GM12874 (cell line): ENCODE results near the gene PMFBP1.

ENCODE experiments used
- CTCF ChIP-seq: IDR thresholded peaks from 2 replicates; pipeline ENCODE4 v1.5.1; 2011; ENCODE audit warnings: low read depth, mild to moderate bottlenecking, control low read depth, low read length, moderate library complexity; ENCODE audit not compliant: insufficient read depth

The PMFBP1 gene

GRCh38 chr16:72112452-72112792, 59.5 kb downstream of the PMFBP1 start:
- no peak for TF ChIP-seq CTCF

DNA sequence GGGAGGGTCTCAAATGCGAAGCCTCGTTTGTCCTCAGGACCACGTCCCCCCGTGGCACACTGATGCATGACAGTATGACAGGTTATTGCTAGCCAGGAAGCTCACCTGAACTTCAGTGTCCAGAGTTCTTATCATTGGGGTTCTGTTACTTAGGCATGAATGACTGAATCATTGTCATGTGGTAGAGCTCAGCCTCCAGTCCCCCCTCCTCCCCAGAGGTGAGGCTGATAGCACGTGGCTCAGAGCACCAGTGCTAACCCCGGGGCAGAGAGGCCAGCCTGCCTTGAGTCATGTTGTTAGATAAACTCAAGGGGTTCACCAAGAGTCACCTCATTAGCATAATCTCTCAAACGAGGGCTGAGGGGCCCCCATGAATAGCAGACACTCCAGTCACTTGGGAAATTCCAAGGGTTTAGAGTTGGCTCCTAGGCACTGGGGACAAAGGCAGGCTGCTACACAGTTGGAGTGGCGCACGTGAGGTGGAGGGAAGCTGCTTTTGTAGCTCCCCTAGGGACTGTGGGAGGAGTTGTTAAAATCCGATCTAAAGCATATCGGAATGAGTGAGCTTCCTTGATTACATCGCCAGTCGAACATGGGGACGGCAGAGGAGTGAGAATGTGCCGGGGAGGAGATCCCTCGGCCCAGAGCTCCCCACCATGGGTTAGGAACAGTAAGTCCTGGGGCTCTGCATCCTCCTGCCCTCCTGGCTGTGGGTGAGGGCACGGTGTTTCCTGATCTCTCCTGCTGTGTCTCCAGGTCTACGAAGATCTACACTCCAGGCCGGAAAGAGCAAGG, 60.1 kb downstream of the PMFBP1 start:
- no peak for TF ChIP-seq CTCF

DNA sequence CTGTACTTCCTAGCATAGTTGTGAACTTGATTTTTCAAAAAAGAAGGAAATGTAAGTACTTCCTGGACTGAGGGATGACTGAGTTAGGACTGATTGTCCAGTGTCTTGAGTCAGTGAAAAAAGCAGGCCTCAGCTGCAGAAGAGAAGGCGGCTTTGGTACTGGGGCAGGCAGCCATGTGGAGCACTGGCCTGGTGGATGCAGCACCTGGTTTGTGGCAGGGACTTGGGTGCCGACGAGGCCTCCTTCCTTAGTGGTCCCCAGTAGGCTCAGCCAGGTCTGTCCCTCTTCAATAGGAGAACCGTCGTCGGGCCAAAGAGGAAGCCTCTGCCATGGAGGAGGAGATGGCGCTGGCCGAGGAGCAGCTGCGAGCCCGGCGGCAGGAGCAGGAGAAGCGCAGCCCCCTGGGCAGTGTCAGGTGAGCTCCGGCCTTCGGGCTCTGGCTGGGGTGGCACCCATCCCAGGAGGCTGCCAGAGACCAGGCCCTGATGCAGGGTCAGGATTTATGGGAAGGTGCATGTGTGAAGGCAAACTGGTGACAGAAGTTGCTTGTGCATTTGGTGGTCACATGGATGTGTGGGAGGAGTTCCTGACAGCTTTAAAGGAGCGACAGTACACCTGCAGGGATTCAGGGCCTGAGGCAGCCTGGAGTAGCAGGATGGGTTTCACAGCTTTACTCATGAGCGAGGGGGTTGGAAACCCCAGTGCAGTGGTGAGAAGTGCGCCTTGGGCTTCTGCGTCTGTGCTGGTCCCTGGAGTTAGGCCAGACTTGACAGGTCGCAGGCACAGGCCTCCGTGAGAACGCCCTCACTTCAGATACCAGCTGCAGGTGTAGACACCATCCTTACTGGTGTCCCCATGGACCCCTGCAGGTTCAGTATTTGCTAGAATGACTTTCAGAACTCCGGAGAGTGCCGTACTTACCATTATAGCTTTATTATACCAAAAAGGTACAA, 61.0 kb downstream of the PMFBP1 start:
- TF ChIP-seq CTCF, result no peak

DNA sequence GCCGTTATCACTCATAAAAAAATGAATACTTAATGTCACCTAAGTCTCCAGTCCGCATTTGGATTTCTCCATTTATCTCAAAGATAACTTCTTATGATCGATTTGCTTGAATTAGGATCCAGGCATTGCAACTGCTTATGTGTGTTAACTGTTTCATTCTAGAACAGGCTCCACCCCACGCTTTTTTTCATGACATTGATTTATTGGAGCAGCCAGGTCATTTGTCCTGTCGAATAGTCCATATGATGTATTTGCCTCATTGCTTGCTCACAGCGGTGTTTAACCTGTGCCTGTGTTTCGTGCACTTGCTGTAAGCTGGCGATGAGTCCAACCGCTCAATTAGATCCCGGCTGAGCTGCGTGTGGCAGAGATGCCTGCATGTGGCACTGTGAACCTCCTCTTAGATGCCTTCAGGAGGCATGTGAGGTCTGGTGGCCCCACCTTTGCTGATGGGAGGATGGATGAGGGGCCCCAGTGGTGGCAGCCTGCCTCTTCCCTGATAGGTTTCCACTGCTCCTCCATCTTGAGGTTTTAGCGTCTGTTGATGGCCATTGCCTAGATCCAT, 61.9 kb downstream of the PMFBP1 start:
- TF ChIP-seq CTCF, result no peak

DNA sequence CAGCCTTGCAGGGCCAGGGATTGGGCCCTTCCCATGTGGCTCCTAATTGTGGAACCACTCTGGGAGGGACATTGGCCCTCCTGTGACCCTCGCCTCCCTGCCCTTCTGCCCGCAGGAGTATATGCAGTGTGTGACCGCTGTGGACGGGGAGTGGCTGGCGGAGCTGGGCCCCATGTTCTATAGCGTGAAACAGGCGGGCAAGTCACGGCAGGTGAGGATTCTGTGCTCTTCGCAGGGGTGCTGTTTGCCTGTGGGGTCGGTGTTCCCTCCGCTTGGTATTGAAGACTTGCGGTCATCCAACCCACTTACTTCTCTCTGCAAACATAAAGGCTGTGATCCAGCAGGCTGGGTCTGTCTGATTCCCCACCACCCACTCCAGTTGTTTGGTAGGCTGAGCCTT, 62.7 kb downstream of the PMFBP1 start:
- TF ChIP-seq CTCF, result no peak

- no peak for TF ChIP-seq CTCF
Measured at GRCh38 chr16:72108353-72109102, 63.4 kb downstream of the PMFBP1 start.
